ENCODE measurements around the gene FGGY.
"Not testable (repeated sequence)": the region's sequence is repeated elsewhere in the genome, so short reads cannot be mapped to it uniquely, and the experiment has no call there.

FGGY gene

GRCh38 chr1:59296358-59297256 is at the start of gene FGGY:
Gene FGGY (plus strand): TSS chr1:59297094. CDS start chr1:59321550, 24,456 bp downstream.
- DNase-seq: peak; percentile 83

GRCh38 chr1:59248758-59249157 is 48.1 kb upstream of the FGGY start:
- DNase-seq: no peak

- no peak for DNase-seq
Measured at GRCh38 chr1:59249396-59250137, 47.3 kb upstream of the FGGY start.

GRCh38 chr1:59251061-59251460 is 45.8 kb upstream of the FGGY start:
- DNase-seq: not testable (repeated sequence)

GRCh38 chr1:59256429-59256828 is 40.5 kb upstream of the FGGY start:
- not testable (repeated sequence) for DNase-seq

- DNase-seq: no peak
Measured at GRCh38 chr1:59258412-59259032, 38.4 kb upstream of the FGGY start.

- DNase-seq: no peak
Measured at GRCh38 chr1:59261537-59261936, 35.4 kb upstream of the FGGY start.

- no peak for DNase-seq
Measured at GRCh38 chr1:59262631-59263030, 34.3 kb upstream of the FGGY start.

GRCh38 chr1:59263111-59263510 is 33.8 kb upstream of the FGGY start:
- DNase-seq: no peak

GRCh38 chr1:59265622-59266021 is 31.3 kb upstream of the FGGY start:
- DNase-seq: no peak

GRCh38 chr1:59266180-59266926 is 30.5 kb upstream of the FGGY start:
- DNase-seq: no peak

- DNase-seq: no peak
Measured at GRCh38 chr1:59266927-59267293, 30.0 kb upstream of the FGGY start.

- DNase-seq: no peak
Measured at GRCh38 chr1:59268406-59268805, 28.5 kb upstream of the FGGY start.

GRCh38 chr1:59271561-59272260 is 25.2 kb upstream of the FGGY start:
- no peak for DNase-seq

- no peak for DNase-seq
Measured at GRCh38 chr1:59272507-59272906, 24.4 kb upstream of the FGGY start.

GRCh38 chr1:59276439-59276851 is 20.4 kb upstream of the FGGY start:
- DNase-seq: no peak

- DNase-seq: no peak
Measured at GRCh38 chr1:59278780-59279354, 18.0 kb upstream of the FGGY start.

- no peak for DNase-seq
Measured at GRCh38 chr1:59279645-59280044, 17.2 kb upstream of the FGGY start.

- no peak for DNase-seq
Measured at GRCh38 chr1:59282951-59283350, 13.9 kb upstream of the FGGY start.

GRCh38 chr1:59285691-59286090 is 11.2 kb upstream of the FGGY start:
- DNase-seq: no peak

GRCh38 chr1:59288046-59288445 is 8.8 kb upstream of the FGGY start:
- DNase-seq: no peak

GRCh38 chr1:59289570-59289969 is 7.3 kb upstream of the FGGY start:
- no peak for DNase-seq

All from SIG-M5 (cell line).